NAMALWA (cell line): ENCODE results near the gene AP1G2.

Experiments used
- DNase-seq: peaks from one replicate; pipeline ENCODE4 v3.0.0-alpha.2; 2015; ENCODE audit warnings: low spot score

Gene AP1G2

GRCh38 chr14:23557521-23557920 lies 10.1 kb downstream of the AP1G2 start:
- DNase-seq = peak; percentile 34

GRCh38 chr14:23556700-23557440 lies 10.7 kb downstream of the AP1G2 start:
- DNase-seq = no peak

DNA sequence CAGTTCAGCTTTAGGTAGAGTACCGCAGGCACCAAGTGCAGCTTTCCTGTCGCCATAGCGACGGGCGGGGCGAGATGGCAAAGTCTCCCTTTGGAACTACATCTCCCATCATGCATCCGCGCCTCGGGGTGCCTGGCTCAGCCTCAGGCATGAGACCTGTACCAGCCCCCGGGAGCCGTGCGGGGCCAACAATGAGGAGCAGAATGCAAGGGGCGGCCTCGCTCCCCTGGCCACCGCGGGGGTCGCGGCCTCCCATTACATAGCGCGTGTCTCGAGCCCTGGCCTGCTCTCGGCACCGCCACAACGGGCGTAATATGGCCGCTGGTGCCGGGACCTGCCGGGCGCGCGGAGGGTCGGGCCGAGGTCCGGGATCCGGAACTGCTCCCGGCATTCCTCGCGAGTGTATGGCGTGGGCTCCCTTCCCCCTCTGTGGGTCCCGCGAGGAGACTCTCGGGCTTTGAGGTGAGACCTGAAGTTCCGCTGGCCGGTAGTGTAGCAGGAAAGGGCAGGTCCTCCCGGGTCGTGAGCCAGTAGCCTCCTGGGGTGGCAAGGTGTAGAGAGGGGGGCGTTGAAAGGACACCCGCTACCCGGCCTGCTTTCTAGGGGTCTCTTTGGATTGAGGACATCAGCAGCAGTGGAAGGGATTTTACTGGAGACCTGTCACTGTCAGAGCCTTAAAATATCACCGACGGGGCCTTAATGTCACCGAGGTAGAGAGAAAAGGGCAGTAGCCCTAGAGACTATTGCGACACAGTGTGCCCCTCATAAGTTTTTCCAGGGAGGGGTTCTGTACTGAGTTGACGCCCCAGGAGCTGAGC lies 11.5 kb downstream of the AP1G2 start, which contains the start of gene THTPA:
TSS of gene THTPA (plus strand) at position 390 of the 818 bp plus-strand sequence. CDS start 487 bp downstream, outside the sequence.
- DNase-seq = peak; percentile 96

DNA sequence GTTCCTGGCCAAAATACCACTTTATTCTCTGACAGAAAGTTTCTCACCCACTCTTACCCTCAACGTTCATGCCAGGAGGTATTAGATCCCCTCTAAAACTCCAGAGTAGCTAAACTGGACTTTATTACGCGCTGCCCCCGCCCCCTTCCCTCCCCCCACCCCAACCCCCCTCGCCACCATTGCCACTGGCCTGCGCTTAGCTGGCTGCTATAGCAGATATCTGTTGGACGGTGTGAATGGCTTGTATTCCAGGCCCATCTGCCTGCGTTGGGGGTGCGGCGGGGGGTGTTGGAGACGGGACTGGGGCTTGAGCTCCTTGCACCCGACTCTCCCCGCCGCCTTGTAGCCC lies 12.1 kb downstream of the AP1G2 start:
- DNase-seq = no peak

DNA sequence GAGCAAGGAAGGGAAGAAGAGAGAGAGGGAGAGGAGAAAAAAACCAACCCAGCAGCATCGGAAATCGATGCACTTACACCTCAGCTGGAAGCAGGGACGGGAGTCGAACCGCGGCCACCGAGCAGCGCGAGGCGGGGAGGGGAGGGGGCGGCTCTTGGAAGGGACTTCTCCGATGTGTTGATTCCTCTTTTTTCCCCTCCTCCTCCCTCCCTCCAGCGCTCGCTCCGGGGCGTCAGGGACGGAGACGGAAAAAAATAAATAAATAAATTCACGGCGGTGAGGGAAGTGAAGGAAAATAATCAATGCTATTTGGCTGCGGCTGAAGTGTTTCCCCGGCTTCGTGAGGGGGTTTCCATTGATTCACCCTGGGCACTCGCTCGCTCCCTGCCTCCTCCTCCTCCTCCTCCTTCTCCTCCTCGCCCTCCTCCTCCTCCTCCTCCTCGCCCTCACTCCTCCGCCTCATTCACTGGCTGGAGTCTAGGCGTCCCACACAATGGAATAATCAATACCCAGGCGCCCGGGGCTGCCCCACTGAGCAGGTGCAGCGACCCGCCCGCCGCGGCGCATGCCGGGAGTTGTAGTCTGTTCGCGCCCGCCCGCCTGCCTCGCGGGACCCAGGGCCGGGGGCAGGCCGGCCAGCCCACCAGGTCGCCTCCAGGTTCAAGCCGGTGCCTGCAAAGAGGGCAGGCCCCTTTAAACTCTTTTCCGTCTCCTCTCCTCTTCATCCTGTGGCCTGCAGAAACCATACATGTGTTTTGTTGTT lies 16.1 kb downstream of the AP1G2 start, which contains the start of gene ZFHX2:
TSS of gene ZFHX2 (minus strand) at position 500 of the 763 bp plus-strand sequence. CDS start 16,440 bp downstream, outside the sequence.
- peak; percentile 73 for DNase-seq

GRCh38 chr14:23550812-23551265 lies 16.8 kb downstream of the AP1G2 start:
- DNase-seq = no peak

DNA sequence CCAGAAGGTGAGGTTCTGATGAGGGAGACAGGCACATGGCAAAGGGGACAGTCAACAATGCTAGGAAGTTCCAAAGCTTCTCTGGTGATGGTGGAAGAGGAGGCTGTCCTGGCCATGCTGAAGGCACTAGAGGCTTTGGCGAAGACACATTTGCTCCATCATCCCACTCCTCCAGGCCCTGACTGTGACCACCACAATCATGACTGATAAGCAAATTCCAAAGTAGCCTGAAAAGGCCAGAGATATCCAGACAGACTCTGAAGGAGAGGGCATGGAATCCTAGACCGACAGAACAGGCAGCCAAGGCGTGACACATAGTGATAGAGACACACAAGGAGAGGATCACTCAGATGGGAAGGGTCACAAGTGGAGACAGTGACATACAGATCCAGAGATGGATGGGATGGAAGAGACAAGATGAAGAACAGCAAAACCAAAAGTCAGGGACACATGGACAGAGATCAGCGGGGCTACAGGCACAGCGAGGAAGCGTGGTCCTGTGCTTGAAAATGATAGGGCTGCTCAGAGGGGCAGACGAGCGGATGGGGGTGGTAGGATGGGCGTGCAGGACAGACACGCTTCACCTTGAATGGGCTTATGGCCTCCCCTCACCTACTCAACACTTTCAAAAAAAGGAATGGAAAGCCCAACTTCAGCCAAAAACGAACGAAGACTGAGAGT lies 17.3 kb downstream of the AP1G2 start:
- no peak for DNase-seq

DNA sequence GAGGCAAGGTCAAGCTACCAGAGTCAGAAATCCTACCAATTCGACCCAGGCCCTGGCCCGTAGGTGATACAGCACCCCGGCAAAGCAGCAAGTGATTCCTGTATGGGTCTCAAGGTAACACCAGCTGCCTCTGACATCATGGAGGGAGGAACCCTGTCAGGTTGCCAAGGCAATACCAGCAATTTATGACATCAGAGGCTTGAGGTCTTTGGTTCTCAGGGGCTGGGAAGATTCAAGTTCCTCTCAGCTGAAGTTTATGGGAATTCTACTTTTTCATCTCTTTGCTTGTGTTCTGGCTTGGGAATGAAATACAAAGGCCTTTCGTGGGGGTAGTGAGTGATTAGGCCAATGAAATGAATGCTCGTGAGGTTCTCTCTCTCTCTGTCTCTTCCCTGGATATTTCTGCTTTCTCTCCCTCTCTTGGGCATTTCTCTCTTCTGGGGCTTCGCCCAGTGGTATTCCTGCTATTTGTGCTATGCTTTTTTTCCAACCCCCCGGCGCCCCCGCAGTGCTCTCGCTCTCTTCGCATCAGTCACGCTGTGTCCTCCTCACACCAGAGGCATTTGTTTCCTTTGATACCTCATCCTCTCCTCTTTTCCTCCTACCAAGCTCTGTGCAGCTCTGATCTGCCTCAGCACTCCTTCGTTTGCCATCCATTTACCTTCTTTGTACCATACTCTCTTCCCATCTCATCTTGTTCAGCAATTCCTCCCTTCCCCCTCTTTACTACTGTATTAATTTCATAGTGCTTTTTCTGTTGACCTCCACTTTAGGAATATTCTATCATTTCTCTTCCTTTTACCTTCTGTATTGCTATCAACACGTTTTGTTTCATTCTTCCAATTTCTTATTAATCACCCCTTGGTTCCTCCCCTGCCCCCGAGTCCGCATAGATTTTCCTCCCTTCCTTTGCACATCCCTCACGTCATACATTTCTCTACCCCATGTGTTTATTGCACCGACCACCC lies 19.0 kb downstream of the AP1G2 start:
- DNase-seq = no peak

GRCh38 chr14:23547924-23548323 lies 19.7 kb downstream of the AP1G2 start:
- no peak for DNase-seq

DNA sequence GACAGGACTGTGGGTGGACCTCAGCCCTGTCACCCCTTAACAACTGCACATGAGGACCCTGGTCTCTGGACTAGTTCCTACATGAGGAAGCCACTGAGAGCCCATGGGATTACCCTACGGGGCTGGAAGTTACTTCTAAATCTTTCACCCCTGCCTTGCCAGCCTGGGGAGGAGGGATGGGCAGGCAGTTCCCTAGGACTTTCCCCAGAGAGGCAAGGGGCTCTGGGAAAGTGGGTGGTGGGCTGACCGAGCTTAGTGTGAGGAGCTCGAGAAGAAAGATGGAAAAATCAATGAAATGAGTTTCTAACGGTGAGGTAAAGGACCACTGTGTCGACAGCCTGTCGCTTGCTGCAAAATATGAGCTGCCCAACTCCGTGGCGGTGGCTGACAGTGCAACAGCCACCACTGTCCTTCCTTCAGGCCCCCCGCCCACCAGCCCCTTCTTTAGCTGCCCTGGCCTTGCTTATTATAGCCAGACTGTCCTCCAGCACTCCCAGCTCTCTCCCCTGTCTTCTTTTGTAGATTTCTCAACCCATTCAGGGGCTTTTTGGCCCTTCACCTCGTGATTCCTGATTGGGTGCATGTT lies 21.0 kb downstream of the AP1G2 start:
- no peak for DNase-seq

DNA sequence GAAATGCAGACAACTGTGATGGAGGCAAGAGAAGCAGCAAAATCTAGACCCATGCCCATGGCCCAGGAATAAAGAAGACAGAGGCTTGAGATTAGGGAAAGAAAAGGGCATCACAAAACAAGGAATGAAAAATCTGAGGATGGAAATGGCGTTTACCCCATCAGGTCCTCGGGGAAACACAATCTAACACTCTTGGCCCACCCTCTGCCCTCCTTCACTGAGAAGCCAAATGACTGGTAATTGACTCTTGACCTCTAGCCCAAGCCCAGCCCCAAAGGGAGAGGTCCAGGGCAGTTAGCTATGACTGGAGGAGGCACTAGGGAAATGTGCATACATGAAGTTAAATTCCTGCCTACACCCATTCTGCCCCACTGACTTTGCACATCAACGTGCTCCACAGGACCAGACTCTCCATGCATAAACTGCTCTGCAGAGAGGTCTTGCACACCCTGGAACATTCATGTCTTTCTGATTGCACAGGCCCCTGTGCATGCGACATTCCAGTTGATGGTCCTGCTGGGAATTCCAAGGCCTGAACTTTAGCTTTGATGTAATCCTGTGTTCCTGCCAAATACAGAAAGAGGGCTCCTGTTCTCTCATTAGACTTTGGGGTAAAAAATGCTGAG lies 21.7 kb downstream of the AP1G2 start:
- DNase-seq = no peak

DNA sequence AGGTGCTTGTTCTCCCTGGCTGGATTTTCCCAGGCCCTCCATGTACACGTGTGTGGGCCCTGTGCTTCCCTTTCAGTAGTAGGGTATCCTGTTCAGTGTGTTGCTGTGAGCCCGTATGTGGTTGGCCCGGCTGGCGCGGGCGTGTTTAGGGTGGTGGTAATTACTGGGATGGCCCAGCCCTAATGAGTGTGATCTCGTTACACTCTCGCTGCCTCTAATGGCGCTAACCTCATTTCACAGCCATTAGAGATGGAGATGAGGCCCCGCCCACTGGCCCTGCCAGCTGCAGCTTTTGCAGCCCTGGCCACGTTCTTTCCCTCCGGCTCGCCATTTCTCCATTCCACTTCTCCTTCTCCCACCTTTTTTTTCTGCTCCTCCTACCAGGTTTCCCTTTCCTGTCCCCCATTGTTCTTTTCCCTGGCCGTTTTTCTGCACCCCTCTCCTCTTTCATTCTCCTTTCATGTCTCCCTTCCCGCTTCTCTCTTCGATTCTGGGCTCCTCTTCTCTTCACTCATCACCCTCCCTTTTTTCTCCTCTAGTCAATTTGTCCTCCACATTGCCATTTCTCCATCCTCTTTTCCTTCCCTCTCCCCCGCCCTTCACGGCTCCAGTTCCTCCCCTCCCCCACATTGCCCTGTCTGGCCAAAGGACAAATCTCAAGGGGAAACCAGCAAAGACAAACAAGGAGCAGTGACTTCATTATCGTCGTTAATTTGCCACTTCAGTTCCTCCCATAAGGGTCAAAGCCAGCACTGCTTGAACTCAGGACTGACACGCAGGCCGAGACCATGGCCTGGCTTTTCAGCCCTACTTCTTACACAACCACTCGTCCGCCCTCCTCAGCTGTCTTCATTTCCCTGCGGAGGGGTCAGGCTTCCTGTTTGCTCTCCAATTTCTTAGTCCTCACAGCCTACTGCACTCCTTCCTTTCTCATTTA lies 22.8 kb downstream of the AP1G2 start:
- no peak for DNase-seq

DNA sequence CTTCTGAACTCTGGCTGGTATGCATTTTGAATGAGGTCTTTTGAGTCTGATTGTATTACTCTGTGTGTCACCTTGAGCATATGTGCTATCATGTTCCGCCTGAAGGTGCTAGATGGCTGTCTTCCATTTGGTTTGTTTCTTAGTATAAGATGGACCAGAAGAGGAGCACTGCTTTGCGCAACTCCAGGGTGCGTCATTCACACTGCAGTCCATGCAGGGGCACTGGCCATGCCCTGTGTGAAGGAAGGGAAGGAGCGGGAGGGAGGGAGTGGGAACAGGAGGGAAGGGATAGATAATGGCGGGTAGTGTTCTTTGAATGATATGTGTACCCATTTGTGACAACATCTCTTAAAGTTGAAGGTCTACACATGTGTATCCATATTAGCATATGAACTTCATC lies 24.2 kb downstream of the AP1G2 start:
- no peak for DNase-seq

GRCh38 chr14:23542261-23542660 lies 25.3 kb downstream of the AP1G2 start:
- DNase-seq = no peak

GRCh38 chr14:23540141-23540469 lies 27.5 kb downstream of the AP1G2 start:
- no peak for DNase-seq

GRCh38 chr14:23539248-23540140 lies 28.1 kb downstream of the AP1G2 start:
- DNase-seq = peak; percentile 71

- no peak for DNase-seq
These were observed 28.8 kb downstream of the AP1G2 start for GRCh38 chr14:23538785-23539184.
